GM18511 (cell line): Measurements from ENCODE around the gene RFX3.

Experiments
- ATAC-seq: cut with Tn5 transposase; IDR thresholded peaks from one replicate; pipeline ENCODE4 v1.9.1; 2021; ENCODE audit warnings: mild to moderate bottlenecking, moderate library complexity; ENCODE audit not compliant: unreplicated experiment

The RFX3 gene

GRCh38 chr9:3478549-3478953 is 47.2 kb downstream of the RFX3 start:
- peak; percentile 54 for ATAC-seq

GRCh38 chr9:3477236-3477834 is 48.5 kb downstream of the RFX3 start:
- ATAC-seq: no peak

DNA sequence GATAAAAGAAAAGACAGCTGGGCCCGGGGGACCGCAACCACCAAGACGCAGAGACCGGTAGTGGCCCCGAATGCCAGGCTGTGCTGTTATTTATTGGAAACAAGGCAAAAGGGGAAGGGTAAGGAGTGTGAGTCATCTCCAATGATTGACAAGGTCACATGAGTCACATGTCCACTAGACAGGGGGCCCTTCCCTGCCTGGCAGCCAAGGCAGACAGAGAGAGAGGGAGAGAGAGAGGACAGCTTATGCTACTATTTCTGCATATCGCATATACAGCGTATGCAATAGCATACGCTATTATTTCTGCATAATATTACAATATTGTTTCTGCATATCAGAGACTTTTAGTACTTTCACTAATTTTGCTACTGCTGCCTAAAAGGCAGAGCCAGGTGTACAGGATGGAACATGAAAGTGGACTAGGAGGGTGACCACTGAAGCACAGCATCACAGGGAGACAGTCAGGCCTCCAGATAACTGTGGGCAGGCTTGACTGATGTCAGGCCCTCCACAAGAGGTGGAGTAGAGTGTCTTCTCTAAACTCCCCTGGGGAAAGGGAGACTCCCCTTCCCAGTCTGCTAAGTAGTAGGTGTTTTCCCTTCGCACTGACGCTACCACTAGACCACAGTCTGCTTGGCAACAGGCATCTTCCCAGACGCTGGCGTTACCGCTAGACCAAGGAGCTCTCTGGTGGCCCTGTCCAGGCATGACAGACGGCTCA is 50.3 kb downstream of the RFX3 start:
- no peak for ATAC-seq

GRCh38 chr9:3474821-3475220 is 51.0 kb downstream of the RFX3 start:
- ATAC-seq: no peak

- ATAC-seq: peak; percentile 66
Measured at GRCh38 chr9:3473405-3473804, 52.4 kb downstream of the RFX3 start.

- ATAC-seq: no peak
Measured at GRCh38 chr9:3471883-3472282, 53.9 kb downstream of the RFX3 start.

GRCh38 chr9:3468421-3469205 is 57.2 kb downstream of the RFX3 start:
- ATAC-seq: no peak

GRCh38 chr9:3467593-3468219 is 58.1 kb downstream of the RFX3 start:
- peak; percentile 99 for ATAC-seq

DNA sequence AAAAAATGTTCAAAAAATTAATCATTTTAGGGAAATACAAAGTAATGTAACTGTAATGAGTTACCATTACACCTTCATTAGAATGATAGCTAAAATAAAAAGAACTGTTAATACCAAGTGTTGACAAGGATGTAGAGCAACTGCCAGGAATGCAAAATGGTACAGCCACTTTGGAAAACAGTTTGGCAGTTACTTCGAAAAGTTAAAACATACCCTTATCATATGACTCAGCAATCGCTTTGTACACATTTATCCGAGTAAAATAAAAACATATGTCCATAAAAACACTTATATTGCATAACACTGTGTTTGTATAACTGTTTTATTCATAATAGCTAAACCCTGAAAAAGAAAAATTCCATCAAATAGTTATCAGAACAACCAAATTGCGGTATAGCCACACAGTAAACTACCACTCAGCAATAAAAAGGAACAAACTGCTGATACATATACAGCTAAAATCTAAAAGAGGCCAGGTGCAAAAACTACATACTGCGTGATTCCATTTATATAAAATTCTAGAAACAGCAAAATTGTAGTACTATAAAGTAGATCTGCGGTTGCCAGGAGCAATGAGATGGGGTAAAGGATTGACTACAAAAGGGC is 61.7 kb downstream of the RFX3 start:
- ATAC-seq: no peak

GRCh38 chr9:3458806-3459475 is 66.9 kb downstream of the RFX3 start:
- no peak for ATAC-seq

- ATAC-seq: no peak
Measured at GRCh38 chr9:3457175-3457574, 68.6 kb downstream of the RFX3 start.

DNA sequence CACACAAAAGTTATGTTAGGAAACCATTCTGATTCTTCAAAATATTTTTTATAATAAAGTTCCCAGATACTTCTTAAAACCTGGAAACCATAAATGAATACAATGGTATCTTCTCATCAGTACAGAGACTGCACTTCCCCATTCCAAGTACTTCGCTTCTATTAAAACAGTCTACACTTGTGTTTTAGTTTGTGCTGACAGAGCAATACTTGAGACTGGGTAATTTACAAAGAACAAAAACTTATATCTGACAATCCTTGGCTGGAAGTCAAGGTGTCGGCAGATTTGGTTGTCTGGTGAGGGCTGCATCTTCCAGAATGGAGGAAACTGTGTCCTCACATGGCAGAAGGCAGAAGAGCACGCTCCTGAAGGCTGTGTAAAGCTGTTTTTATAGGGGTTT is 70.1 kb downstream of the RFX3 start:
- no peak for ATAC-seq

DNA sequence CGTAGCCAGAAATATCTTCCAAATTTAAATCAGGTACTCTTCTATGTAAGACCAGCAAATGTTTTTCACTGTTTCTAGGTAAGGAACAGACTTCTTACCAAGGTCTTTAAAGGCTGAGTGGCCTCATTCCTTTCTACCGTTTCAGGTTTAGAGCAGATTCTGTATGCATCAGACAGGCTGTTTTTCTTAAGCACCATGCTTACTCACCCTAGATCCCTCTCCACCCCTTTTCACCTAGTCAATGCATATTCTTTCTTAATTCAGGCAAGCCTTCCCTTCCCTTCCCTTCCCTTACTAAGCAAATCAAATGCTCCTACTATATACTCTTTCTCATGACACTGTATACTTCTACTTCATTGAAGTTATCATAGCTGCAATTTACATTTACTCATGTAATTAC is 70.7 kb downstream of the RFX3 start:
- no peak for ATAC-seq

DNA sequence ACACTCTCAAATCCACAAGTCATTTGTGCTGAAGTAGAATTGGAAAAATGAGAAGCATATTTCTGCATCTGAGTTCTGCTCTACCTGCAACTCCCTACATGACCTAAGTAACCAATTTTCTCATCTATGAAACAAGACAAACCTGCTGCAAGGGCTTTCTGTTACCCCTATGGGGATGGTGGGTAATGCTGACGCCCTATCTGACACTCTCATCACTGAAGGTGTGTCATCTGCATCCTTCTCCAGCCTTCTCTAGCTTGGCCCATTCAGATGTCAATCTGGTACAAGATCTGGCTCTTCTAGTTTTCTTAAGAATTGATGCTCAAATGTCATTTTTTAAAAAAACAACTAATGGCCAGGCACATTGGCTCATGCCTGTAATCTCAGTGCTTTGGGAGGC is 73.8 kb downstream of the RFX3 start:
- no peak for ATAC-seq

DNA sequence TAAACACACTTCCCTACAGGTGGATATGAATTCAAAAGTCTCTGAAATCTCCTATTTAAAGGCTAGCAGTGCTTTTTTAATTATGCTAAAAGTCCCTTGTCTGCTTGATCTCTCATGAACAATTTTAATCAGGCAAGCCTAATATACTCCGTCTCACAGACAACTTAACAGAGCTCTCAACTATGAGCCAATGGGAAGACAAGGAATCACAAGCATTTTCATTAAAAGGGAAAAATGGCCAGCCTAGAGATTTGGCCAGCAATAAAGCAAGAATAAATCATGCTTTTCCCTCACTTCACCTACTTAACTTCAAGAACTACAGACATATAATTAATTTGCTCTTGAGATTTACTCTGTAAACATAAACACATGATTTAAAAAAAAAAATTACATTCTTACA is 78.0 kb downstream of the RFX3 start:
- ATAC-seq: no peak

GRCh38 chr9:3447143-3447542 is 78.7 kb downstream of the RFX3 start:
- ATAC-seq: no peak

GRCh38 chr9:3446313-3446712 is 79.5 kb downstream of the RFX3 start:
- no peak for ATAC-seq

- ATAC-seq: no peak
Measured at GRCh38 chr9:3444016-3444415, 81.8 kb downstream of the RFX3 start.

- peak; percentile 93 for ATAC-seq
Measured at GRCh38 chr9:3441197-3441816, 84.5 kb downstream of the RFX3 start.
